Colonic mucosa (tissue), 4 donors: ENCODE measurements around the gene MRPS15. TPM values are rescaled to one million over a fixed set of nuclear protein-coding genes. Genes with fewer than 3 reads are reported as not detected.
"Not testable (repeated sequence)": the region's sequence is repeated elsewhere in the genome, so short reads cannot be mapped to it uniquely, and the experiment has no call there.

Source experiments
- DNase-seq: peaks from one replicate; pipeline ENCODE4 v3.0.0-alpha.2; 2020
- H3K27ac ChIP-seq: fragments of 200-600 bp; one replicate; pipeline ENCODE4 v1.8.0; 2021
- H3K27me3 ChIP-seq: fragments of 200-600 bp; one replicate; pipeline ENCODE4 v1.8.0; 2021
- H3K36me3 ChIP-seq: fragments of 200-600 bp; one replicate; pipeline ENCODE4 v1.8.0; 2021
- H3K4me1 ChIP-seq: fragments of 200-600 bp; one replicate; pipeline ENCODE4 v1.8.0; 2021; ENCODE audit warnings: mild to moderate bottlenecking
- H3K4me3 ChIP-seq: fragments of 200-600 bp; one replicate; pipeline ENCODE4 v1.8.0; 2021
- H3K9ac ChIP-seq, 2 donors: one replicate each; pipeline ENCODE4 v1.7.0; 2013; ENCODE audit warnings: control low read depth in 2 of 2, low read depth in 2 of 2, low read length in 2 of 2
- H3K9me3 ChIP-seq: fragments of 200-600 bp; one replicate; pipeline ENCODE4 v1.8.0; 2021
- CTCF ChIP-seq: fragments of 200-600 bp; IDR thresholded peaks from one replicate; pipeline ENCODE4 v1.8.0; 2022; ENCODE audit warnings: antibody characterized with exemption, mild to moderate bottlenecking
- intact Hi-C: fragments of 100-400 bp; cut with DNase I; formaldehyde crosslinking; loops from one replicate; pipeline ENCODE4 v1.14.1; 2022
- total RNA-seq, 2 donors: library from RNA; stranded (reverse); fragmentation: NEBNext Ultra II Directional in 1 of 2; extraction: Animal tissue kit (Norgen Biotek cat#: 25700) in 1 of 2; gene quantifications; one replicate each; pipeline ENCODE4 v1.2.1, GENCODE V29; 2021
- donor health status: healthy.
- donor health status: DM: no; HTN: no; CAD: no.
- donor health status: DM: no; HTN: no; CAD: no.

Gene MRPS15
- total RNA-seq, 2 donors from 2014 or later = 57.9 to 106 TPM

- no peaks in the 10 kb centered on the region for H3K36me3 ChIP-seq
- H3K4me3 ChIP-seq = no peak overlapping the region
- H3K27ac ChIP-seq = no peak overlapping the region
- no peaks in the 10 kb centered on the region for H3K4me1 ChIP-seq
- no peaks in the 10 kb centered on the region for H3K9me3 ChIP-seq
- no peaks in the 10 kb centered on the region for H3K27me3 ChIP-seq
- no peak for DNase-seq
- TF ChIP-seq CTCF = no peak
- intact Hi-C loops = no loop called here
- no peak overlapping the region for H3K9ac ChIP-seq
Measured at GRCh38 chr1:36497207-36497606, 33.0 kb upstream of the MRPS15 start.

GRCh38 chr1:36494971-36495370, 30.8 kb upstream of the MRPS15 start:
- DNase-seq = no peak
- no peaks in the 10 kb centered on the region for H3K9me3 ChIP-seq
- intact Hi-C loops = no loop called here
- H3K27ac ChIP-seq = no peak overlapping the region
- no peaks in the 10 kb centered on the region for H3K4me1 ChIP-seq
- H3K27me3 ChIP-seq = no peaks in the 10 kb centered on the region
- no peak overlapping the region for H3K9ac ChIP-seq
- TF ChIP-seq CTCF = no peak
- no peaks in the 10 kb centered on the region for H3K36me3 ChIP-seq
- no peak overlapping the region for H3K4me3 ChIP-seq

GRCh38 chr1:36493524-36493923, 29.3 kb upstream of the MRPS15 start:
- no peaks in the 10 kb centered on the region for H3K36me3 ChIP-seq
- intact Hi-C loops = no loop called here
- H3K27ac ChIP-seq = no peak overlapping the region
- H3K27me3 ChIP-seq = no peaks in the 10 kb centered on the region
- no peaks in the 10 kb centered on the region for H3K4me1 ChIP-seq
- H3K4me3 ChIP-seq = no peak overlapping the region
- TF ChIP-seq CTCF = no peak
- no peak overlapping the region for H3K9ac ChIP-seq
- H3K9me3 ChIP-seq = no peaks in the 10 kb centered on the region
- no peak for DNase-seq

GRCh38 chr1:36492491-36492890, 28.3 kb upstream of the MRPS15 start:
- DNase-seq = no peak
- H3K9ac ChIP-seq = no peak overlapping the region
- TF ChIP-seq CTCF = no peak
- no peaks in the 10 kb centered on the region for H3K4me1 ChIP-seq
- intact Hi-C loops = no loop called here
- no peaks in the 10 kb centered on the region for H3K36me3 ChIP-seq
- H3K4me3 ChIP-seq = no peak overlapping the region
- H3K27me3 ChIP-seq = no peaks in the 10 kb centered on the region
- H3K27ac ChIP-seq = no peak overlapping the region
- no peaks in the 10 kb centered on the region for H3K9me3 ChIP-seq

DNA sequence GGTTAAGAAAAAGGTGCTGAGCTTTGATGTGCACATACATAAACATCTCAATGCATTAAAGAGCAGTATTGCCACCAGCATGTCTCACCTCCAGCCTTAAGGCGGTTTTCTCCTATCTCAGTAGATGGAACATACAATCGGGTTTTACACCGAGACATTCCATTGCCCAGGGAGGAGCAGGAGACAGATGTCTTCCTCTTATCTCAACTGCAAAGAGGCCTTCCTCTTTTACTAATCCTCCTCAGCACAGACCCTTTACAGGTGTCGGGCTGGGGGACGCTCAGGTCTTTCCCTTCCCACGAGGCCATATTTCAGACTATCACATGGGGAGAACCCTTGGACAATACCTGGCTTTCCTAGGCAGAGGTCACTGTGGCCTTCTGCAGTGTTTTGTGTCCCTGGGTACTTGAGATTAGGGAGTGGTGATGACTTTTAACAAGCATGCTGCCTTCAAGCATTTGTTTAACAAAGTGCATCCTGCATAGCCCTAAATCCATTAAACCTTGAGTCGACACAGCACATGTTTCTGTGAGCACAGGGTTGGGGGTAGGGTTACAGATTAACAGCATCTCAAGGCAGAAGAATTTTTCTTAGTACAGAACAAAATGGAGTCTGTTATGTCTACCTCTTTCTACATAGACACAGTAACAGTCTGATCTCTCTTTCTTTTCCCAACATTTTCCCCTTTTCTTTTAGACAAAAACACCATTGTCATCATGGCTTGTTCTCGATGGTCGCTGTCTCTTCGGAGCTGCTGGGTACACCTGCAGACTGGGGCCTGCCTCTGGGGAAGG, 25.3 kb upstream of the MRPS15 start:
- H3K9ac ChIP-seq, DNase-seq, H3K4me3 ChIP-seq, H3K27me3 ChIP-seq, H3K9me3 ChIP-seq, intact Hi-C loops, H3K36me3 ChIP-seq, H3K4me1 ChIP-seq, H3K27ac ChIP-seq: not testable (repeated sequence)

DNA sequence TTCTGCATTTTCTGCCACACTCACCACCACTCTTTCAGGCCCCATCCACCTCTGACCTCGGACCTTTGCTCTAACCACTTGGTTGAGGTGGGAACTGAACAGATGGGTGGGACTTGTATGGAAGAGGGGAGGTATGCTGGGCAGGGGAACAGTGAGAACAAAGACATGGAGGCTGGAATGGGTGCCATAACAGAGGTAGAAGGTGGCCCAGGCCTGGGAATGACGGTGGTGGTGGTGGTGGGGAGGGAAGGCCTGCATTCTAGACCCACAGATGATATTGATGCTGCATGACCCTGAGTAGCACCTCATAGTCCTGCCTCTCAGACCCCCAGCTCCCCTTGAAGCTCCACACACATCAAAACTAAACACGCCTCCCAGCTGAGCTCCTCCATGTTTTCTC, 23.7 kb upstream of the MRPS15 start:
- no peak overlapping the region for H3K27ac ChIP-seq

DNA sequence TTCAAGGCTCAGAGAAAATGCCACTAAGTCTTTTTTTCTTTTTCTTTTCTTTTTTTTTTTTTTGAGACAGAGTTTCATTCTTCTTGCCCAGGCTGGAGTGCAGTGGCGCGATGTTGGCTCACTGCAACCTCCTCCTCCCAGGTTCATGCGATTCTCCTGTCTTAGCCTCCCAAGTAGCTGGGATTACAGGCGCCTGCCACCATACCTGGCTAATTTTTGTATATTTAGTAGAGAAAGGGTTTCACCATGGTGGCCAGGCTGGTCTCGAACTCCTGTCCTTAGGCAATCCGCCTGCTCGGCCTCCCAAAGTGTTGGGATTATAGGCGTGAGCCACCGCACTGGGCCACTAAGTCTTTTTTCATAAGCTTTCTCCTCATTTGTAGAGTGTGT, 23.1 kb upstream of the MRPS15 start:
- H3K36me3 ChIP-seq, H3K27me3 ChIP-seq, H3K9ac ChIP-seq, H3K9me3 ChIP-seq, H3K4me3 ChIP-seq, intact Hi-C loops, H3K4me1 ChIP-seq, DNase-seq: not testable (repeated sequence)
- H3K27ac ChIP-seq = peak overlapping the region; percentile 4

More for the DNA sequence above, 23.7 kb upstream of the MRPS15 start:
- no peak for DNase-seq
- TF ChIP-seq CTCF = no peak
- intact Hi-C loops = no loop called here
- no peaks in the 10 kb centered on the region for H3K4me1 ChIP-seq
- H3K4me3 ChIP-seq = no peak overlapping the region
- H3K9ac ChIP-seq = no peak overlapping the region
- H3K27me3 ChIP-seq = no peaks in the 10 kb centered on the region
- H3K9me3 ChIP-seq = no peaks in the 10 kb centered on the region
- no peaks in the 10 kb centered on the region for H3K36me3 ChIP-seq
